Sigmoid colon (tissue), 4 donors: Measurements from ENCODE around the gene CHAT.

Source experiments
- CTCF ChIP-seq, 4 experiments: fragments of 450-650 bp in 3 of 4; fragments of 200-600 bp in 1 of 4; IDR thresholded peaks; one replicate each; pipeline ENCODE4 v1.5.1; 2016 to 2019; ENCODE audit warnings: antibody characterized with exemption in 4 of 4, mild to moderate bottlenecking in 3 of 4, moderate library complexity in 2 of 4
- EP300 ChIP-seq, 4 donors: sonication (generic); formaldehyde crosslinking; IDR thresholded peaks; one replicate each; pipeline ENCODE4 v1.6.1; 2017; ENCODE audit warnings: antibody characterized with exemption in 4 of 4
- POLR2A ChIP-seq, 2 donors: fragments of 450-650 bp; IDR thresholded peaks; one replicate each; pipeline ENCODE4 v1.6.1; 2016; ENCODE audit warnings: antibody characterized with exemption in 2 of 2, mild to moderate bottlenecking in 2 of 2, moderate library complexity in 2 of 2
- POLR2AphosphoS5 ChIP-seq, 4 donors: sonication (generic); formaldehyde crosslinking; IDR thresholded peaks; one replicate each; pipeline ENCODE4 v1.6.1; 2017; ENCODE audit warnings: antibody characterized with exemption in 4 of 4

GRCh38 chr10:49690698-49691356 is 77.0 kb downstream of the CHAT start:
- TF ChIP-seq CTCF (IDR thresholded peaks at IDR 0.05) = no peak
- TF ChIP-seq POLR2A (IDR thresholded peaks at IDR 0.05) = no peak
- no peak for TF ChIP-seq EP300 (IDR thresholded peaks at IDR 0.05)
- no peak for TF ChIP-seq POLR2AphosphoS5 (IDR thresholded peaks at IDR 0.05)
